Adrenal gland (tissue), 5 donors: ENCODE data around the gene SIDT2.

ENCODE experiments used
- POLR2A ChIP-seq, 2 donors: fragments of 450-650 bp; IDR thresholded peaks; one replicate each; pipeline ENCODE4 v1.6.1; 2017; ENCODE audit warnings: antibody characterized with exemption in 2 of 2, mild to moderate bottlenecking in 2 of 2, moderate library complexity in 1 of 2
- TF ChIP-seq, protein P1 (sequence below), 6 experiments: fragments of 450-650 bp in 4 of 6; fragments of 200-600 bp in 2 of 6; sonication (generic) in 1 of 6; IDR thresholded peaks; 1 replicate in 5 of 6; 2 replicates in 1 of 6; pipeline versions ENCODE4 v1.5.1 to v1.8.0; 2016 to 2021; ENCODE audit warnings: antibody characterized with exemption in 6 of 6, mild to moderate bottlenecking in 2 of 6, moderate library complexity in 1 of 6
- donor health status: DM: no; HTN: no; CAD: no.

DNA sequence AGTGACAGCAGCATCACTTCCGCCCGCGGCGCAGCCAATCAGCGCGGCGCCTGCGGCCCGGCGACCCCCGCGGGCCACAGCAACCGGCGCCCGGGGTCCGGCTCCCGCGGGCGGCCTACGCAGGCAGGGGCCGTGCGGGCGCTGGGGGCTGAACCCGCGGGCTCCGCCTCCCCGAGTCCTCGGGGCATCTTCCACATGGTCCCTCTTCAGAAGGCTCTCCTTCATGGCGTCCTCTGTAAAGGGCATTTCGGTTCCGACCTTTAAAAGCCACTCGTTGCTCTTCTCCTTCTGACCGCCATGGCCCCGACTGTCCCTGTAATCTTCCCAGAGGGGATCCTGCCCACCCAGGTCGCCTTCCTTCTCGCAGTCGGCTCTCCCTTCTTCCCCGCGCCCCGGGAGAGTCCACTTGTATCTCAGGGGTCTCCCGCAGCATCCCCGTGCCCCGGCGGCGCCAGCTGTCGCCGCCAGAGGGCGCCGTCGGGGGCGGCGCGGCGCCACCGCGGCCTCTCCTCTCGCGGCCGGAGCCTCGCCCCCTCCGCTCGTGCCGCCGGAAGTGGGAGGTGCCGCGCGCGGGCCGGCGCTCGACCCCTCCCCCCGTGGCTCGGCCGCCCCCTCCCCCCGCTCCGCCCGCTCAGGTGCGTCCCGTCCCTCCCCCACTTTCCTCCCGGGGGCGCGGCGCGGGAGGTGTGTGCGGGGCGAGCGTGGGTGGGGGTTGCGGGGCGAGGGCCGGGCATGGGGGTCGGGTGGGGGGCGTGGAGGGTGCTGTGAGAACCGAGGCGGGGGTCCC is 53.7 kb downstream of the SIDT2 start, which contains the start of gene RNF214:
- TF ChIP-seq, protein P1, sequence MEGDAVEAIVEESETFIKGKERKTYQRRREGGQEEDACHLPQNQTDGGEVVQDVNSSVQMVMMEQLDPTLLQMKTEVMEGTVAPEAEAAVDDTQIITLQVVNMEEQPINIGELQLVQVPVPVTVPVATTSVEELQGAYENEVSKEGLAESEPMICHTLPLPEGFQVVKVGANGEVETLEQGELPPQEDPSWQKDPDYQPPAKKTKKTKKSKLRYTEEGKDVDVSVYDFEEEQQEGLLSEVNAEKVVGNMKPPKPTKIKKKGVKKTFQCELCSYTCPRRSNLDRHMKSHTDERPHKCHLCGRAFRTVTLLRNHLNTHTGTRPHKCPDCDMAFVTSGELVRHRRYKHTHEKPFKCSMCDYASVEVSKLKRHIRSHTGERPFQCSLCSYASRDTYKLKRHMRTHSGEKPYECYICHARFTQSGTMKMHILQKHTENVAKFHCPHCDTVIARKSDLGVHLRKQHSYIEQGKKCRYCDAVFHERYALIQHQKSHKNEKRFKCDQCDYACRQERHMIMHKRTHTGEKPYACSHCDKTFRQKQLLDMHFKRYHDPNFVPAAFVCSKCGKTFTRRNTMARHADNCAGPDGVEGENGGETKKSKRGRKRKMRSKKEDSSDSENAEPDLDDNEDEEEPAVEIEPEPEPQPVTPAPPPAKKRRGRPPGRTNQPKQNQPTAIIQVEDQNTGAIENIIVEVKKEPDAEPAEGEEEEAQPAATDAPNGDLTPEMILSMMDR (IDR thresholded peaks at IDR 0.05) = peak; percentile 42 to 97 (median 87)
- peak; percentile 55 to 56 for TF ChIP-seq POLR2A (IDR thresholded peaks at IDR 0.05)
